GM23338 (cell line): Measurements from ENCODE around the gene PARG. TPM values are rescaled to one million over a fixed set of nuclear protein-coding genes. Genes with fewer than 3 reads are reported as not detected.

Experiments used
- ATAC-seq: fragments of 200-7000 bp; cut with Tn5 transposase; 3 replicates; pipeline ENCODE4 v1.9.1; 2020
- DNase-seq: peaks from one replicate; pipeline ENCODE4 v3.0.0-alpha.2; 2015; ENCODE audit warnings: low spot score
- H2AFZ ChIP-seq: fragments of 200-600 bp; sonication (generic); 2 replicates; pipeline ENCODE4 v1.8.0; 2016; ENCODE audit warnings: antibody characterized with exemption, mild to moderate bottlenecking, moderate library complexity
- H3F3A ChIP-seq: fragments of 200-600 bp; sonication (generic); replicated peaks from 2 replicates; pipeline ENCODE4 v1.8.0; 2017; ENCODE audit warnings: antibody characterized with exemption, mixed run types, low read depth
- H3K27ac ChIP-seq: fragments of 200-600 bp; sonication (generic); 2 replicates; pipeline ENCODE4 v1.6.1; 2016; ENCODE audit warnings: low read depth
- H3K27me3 ChIP-seq: fragments of 200-600 bp; sonication (generic); 2 replicates; pipeline ENCODE4 v1.8.0; 2016; ENCODE audit warnings: mild to moderate bottlenecking, mixed run types, moderate library complexity; ENCODE audit not compliant: insufficient read depth
- H3K36me3 ChIP-seq: fragments of 200-600 bp; sonication (generic); 2 replicates; pipeline ENCODE4 v1.8.0; 2016; ENCODE audit warnings: mild to moderate bottlenecking; ENCODE audit not compliant: insufficient read depth
- H3K4me1 ChIP-seq: fragments of 200-600 bp; sonication (generic); 2 replicates; pipeline ENCODE4 v1.8.0; 2016; ENCODE audit warnings: mild to moderate bottlenecking, moderate library complexity; ENCODE audit not compliant: insufficient read depth
- H3K4me2 ChIP-seq: fragments of 200-600 bp; sonication (generic); 2 replicates; pipeline ENCODE4 v1.7.1; 2017; ENCODE audit warnings: mixed run types
- H3K4me3 ChIP-seq: fragments of 200-600 bp; sonication (generic); 2 replicates; pipeline ENCODE4 v1.6.1; 2016; ENCODE audit warnings: mixed run types
- H3K79me2 ChIP-seq: fragments of 200-600 bp; sonication (generic); replicated peaks from 2 replicates; pipeline ENCODE4 v1.8.0; 2017; ENCODE audit warnings: mild to moderate bottlenecking; ENCODE audit not compliant: insufficient read depth
- H3K9me2 ChIP-seq: fragments of 200-600 bp; sonication (generic); 2 replicates; pipeline ENCODE4 v1.8.0; 2017; ENCODE audit not compliant: insufficient read depth
- H4K20me1 ChIP-seq: fragments of 200-600 bp; sonication (generic); replicated peaks from 2 replicates; pipeline ENCODE4 v1.8.0; 2017; ENCODE audit warnings: mild to moderate bottlenecking; ENCODE audit not compliant: insufficient read depth
- H3K27ac Mint-ChIP-seq: 2 replicates; pipeline ENCODE4 v1.8.0; 2020; ENCODE audit warnings: inconsistent platforms, mild to moderate bottlenecking, moderate library complexity, mixed read lengths
- H3K27me3 Mint-ChIP-seq: 3 replicates; pipeline ENCODE4 v1.8.0; 2022; ENCODE audit warnings: low read depth, mild to moderate bottlenecking, moderate library complexity, mixed read lengths, inconsistent platforms; ENCODE audit not compliant: insufficient read depth, poor library complexity
- H3K36me3 Mint-ChIP-seq: 3 replicates; pipeline ENCODE4 v1.8.0; 2021; ENCODE audit warnings: low read depth, mild to moderate bottlenecking, inconsistent platforms, moderate library complexity, mixed read lengths
- H3K4me1 Mint-ChIP-seq: 3 replicates; pipeline ENCODE4 v1.8.0; 2020; ENCODE audit warnings: mild to moderate bottlenecking, inconsistent platforms, mixed read lengths
- H3K4me3 Mint-ChIP-seq: 3 replicates; pipeline ENCODE4 v1.8.0; 2021; ENCODE audit warnings: moderate library complexity, mild to moderate bottlenecking, inconsistent platforms, mixed read lengths
- H3K9me3 Mint-ChIP-seq: 3 replicates; pipeline ENCODE4 v1.8.0; 2020; ENCODE audit warnings: moderate library complexity, mild to moderate bottlenecking, inconsistent platforms, mixed read lengths
- CREB1 ChIP-seq: fragments of 250-450 bp; sonication (Bioruptor Pico); IDR thresholded peaks from 2 replicates; pipeline ENCODE4 v1.5.0; 2020; ENCODE audit warnings: low read depth, mild to moderate bottlenecking, moderate library complexity
- CTCF ChIP-seq, 2 experiments: fragments of 200-600 bp in 1 of 2; sonication (generic) in 1 of 2; conservative IDR thresholded peaks; 2 replicates each; pipeline versions ENCODE4 v1.5.1 to v1.6.1; 2016 to 2017; ENCODE audit warnings: antibody characterized with exemption in 2 of 2, low read depth in 2 of 2, mild to moderate bottlenecking in 2 of 2, moderate library complexity in 1 of 2
- ETS1 ChIP-seq: IDR thresholded peaks from 2 replicates; pipeline ENCODE4 v1.6.1; 2016; ENCODE audit warnings: antibody characterized with exemption
- EZH2 ChIP-seq: fragments of 200-600 bp; sonication (generic); IDR thresholded peaks from one replicate; pipeline ENCODE4 v1.8.0; 2017; ENCODE audit warnings: antibody characterized with exemption, mild to moderate bottlenecking, low read depth; ENCODE audit not compliant: unreplicated experiment
- EZH2phosphoT487 ChIP-seq: fragments of 200-600 bp; sonication (generic); IDR thresholded peaks from one replicate; pipeline ENCODE4 v1.8.1; 2018; ENCODE audit warnings: antibody characterized with exemption; ENCODE audit not compliant: unreplicated experiment
- NANOG ChIP-seq: IDR thresholded peaks from 2 replicates; pipeline ENCODE4 v1.6.1; 2016; ENCODE audit warnings: antibody characterized with exemption, borderline replicate concordance
- POLR2AphosphoS5 ChIP-seq: IDR thresholded peaks from 2 replicates; pipeline ENCODE4 v1.6.1; 2016; ENCODE audit warnings: antibody characterized with exemption, low read depth
- ZNF114 ChIP-seq: fragments of 250-450 bp; sonication (Bioruptor Pico); IDR thresholded peaks from 2 replicates; pipeline ENCODE4 v1.5.0; 2020; ENCODE audit warnings: mild to moderate bottlenecking, moderate library complexity
- ZNF331 ChIP-seq: fragments of 250-450 bp; sonication (Bioruptor Pico); IDR thresholded peaks from 2 replicates; pipeline ENCODE4 v1.5.0; 2020; ENCODE audit warnings: low read depth, mild to moderate bottlenecking, moderate library complexity
- polyA plus RNA-seq: library from polyadenylated mRNA; unstranded; fragments of >200 nt; fragmentation: Nextera tagmentation; extraction: Ambion mirVana; gene quantifications from 2 replicates; pipeline ENCODE4 v1.2.1, GENCODE V29; 2016
- total RNA-seq: library from RNA; depleted of rRNA; stranded (reverse); fragments of >200 nt; shearing (Covaris generic); gene quantifications from 2 replicates; pipeline ENCODE4 v1.2.3, GENCODE V29; 2014
- TF ChIP-seq, protein P1 (sequence below): fragments of 250-450 bp; sonication (Bioruptor Pico); IDR thresholded peaks from 2 replicates; pipeline ENCODE4 v1.5.0; 2020; ENCODE audit warnings: mild to moderate bottlenecking, moderate library complexity

Gene PARG
- total and polyA plus RNA-seq, 2 experiments from 2014 or later, result 19.1 to 63.8 TPM

DNA sequence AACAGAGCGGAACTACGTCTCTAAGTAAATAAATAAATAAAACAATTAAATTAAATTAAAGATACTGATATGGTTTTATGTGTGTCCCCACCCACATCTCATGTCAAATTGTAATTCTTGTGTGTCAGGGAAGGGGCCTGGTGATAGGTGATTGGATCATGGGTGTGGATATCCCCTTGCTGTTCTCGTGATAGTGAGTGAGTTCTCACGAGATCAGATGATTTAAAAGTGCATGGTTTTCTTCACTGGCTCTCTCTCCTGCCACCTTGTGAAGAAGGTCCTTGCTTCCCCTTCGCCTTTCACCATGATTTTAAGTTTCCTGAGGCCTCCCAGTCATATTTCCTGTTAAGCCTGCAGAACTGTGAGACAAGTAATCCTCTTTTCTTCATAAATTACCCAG lies 150.7 kb downstream of the PARG start:
- Mint-ChIP-seq H3K4me3 (no peak overlapping the region), H3K4me1 (0 out of 3 replicates have a peak, but pooled peaks cover 3% of the 10 kb centered on the region), H3K9me3 (no peaks in the 10 kb centered on the region), H3K27me3 (peaks cover 2% of the 10 kb centered on the region), H3K27ac (no peak overlapping the region), H3K36me3 (no peaks in the 10 kb centered on the region)
- Histone ChIP-seq H2AFZ (peak overlapping the region; percentile 88), H4K20me1 (no peaks in the 10 kb centered on the region), H3K36me3 (no peaks in the 10 kb centered on the region), H3F3A (no peaks in the 10 kb centered on the region), H3K27ac (no peak overlapping the region), H3K9me2 (no peaks in the 10 kb centered on the region), H3K4me1 (peaks cover 3% of the 10 kb centered on the region; the same call in 1 of the 2 replicates), H3K79me2 (no peaks in the 10 kb centered on the region), H3K27me3 (no peaks in the 10 kb centered on the region), H3K4me2 (no peak overlapping the region), H3K4me3 (no peak overlapping the region)
- TF ChIP-seq POLR2AphosphoS5 (no peak), EZH2phosphoT487 (no peak), NANOG (no peak)
- ATAC-seq (no peak), DNase-seq (no peak)

DNA sequence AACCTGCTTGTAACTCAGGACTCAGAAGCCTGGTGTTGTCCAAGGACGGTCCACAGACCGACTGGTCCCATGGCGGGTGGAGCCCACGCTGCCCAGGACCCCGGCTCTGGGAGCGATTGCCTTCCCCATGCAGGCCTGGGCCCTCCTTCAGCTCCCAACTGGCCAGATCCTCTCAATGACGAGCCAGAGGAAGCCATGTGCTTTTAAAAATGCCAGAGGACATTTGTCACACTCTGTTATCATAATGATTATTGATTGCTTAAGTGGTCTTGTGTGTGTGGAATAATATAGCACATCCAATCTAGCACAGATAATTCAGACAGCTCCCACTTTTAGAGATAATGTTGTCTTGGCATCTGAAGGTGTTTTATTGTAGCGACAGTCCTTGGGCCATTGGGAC lies 157.1 kb downstream of the PARG start:
- Histone ChIP-seq H3F3A (no peaks in the 10 kb centered on the region), H3K27me3 (no peaks in the 10 kb centered on the region), H3K4me3 (no peak overlapping the region), H2AFZ (peak overlapping the region; percentile 93), H4K20me1 (no peaks in the 10 kb centered on the region), H3K4me2 (no peak overlapping the region), H3K79me2 (no peaks in the 10 kb centered on the region), H3K27ac (no peak overlapping the region), H3K4me1 (peaks cover 11% of the 10 kb centered on the region), H3K9me2 (no peaks in the 10 kb centered on the region), H3K36me3 (no peaks in the 10 kb centered on the region)
- DNase-seq (no peak), ATAC-seq (no peak)
- Mint-ChIP-seq H3K27ac (no peak overlapping the region), H3K4me1 (peaks cover 10% of the 10 kb centered on the region), H3K27me3 (peaks cover 4% of the 10 kb centered on the region), H3K4me3 (no peak overlapping the region), H3K36me3 (no peaks in the 10 kb centered on the region), H3K9me3 (no peaks in the 10 kb centered on the region)
- TF ChIP-seq CTCF (conservative IDR thresholded peaks at IDR 0.05; ENCODE audit: low read depth in 2 of 2), result no peak
- no peak for TF ChIP-seq EZH2phosphoT487
- no peak for TF ChIP-seq ZNF114 (CRISPR knock-in tag)
- no peak for TF ChIP-seq ZNF331 (CRISPR knock-in tag)
- TF ChIP-seq, protein P1, sequence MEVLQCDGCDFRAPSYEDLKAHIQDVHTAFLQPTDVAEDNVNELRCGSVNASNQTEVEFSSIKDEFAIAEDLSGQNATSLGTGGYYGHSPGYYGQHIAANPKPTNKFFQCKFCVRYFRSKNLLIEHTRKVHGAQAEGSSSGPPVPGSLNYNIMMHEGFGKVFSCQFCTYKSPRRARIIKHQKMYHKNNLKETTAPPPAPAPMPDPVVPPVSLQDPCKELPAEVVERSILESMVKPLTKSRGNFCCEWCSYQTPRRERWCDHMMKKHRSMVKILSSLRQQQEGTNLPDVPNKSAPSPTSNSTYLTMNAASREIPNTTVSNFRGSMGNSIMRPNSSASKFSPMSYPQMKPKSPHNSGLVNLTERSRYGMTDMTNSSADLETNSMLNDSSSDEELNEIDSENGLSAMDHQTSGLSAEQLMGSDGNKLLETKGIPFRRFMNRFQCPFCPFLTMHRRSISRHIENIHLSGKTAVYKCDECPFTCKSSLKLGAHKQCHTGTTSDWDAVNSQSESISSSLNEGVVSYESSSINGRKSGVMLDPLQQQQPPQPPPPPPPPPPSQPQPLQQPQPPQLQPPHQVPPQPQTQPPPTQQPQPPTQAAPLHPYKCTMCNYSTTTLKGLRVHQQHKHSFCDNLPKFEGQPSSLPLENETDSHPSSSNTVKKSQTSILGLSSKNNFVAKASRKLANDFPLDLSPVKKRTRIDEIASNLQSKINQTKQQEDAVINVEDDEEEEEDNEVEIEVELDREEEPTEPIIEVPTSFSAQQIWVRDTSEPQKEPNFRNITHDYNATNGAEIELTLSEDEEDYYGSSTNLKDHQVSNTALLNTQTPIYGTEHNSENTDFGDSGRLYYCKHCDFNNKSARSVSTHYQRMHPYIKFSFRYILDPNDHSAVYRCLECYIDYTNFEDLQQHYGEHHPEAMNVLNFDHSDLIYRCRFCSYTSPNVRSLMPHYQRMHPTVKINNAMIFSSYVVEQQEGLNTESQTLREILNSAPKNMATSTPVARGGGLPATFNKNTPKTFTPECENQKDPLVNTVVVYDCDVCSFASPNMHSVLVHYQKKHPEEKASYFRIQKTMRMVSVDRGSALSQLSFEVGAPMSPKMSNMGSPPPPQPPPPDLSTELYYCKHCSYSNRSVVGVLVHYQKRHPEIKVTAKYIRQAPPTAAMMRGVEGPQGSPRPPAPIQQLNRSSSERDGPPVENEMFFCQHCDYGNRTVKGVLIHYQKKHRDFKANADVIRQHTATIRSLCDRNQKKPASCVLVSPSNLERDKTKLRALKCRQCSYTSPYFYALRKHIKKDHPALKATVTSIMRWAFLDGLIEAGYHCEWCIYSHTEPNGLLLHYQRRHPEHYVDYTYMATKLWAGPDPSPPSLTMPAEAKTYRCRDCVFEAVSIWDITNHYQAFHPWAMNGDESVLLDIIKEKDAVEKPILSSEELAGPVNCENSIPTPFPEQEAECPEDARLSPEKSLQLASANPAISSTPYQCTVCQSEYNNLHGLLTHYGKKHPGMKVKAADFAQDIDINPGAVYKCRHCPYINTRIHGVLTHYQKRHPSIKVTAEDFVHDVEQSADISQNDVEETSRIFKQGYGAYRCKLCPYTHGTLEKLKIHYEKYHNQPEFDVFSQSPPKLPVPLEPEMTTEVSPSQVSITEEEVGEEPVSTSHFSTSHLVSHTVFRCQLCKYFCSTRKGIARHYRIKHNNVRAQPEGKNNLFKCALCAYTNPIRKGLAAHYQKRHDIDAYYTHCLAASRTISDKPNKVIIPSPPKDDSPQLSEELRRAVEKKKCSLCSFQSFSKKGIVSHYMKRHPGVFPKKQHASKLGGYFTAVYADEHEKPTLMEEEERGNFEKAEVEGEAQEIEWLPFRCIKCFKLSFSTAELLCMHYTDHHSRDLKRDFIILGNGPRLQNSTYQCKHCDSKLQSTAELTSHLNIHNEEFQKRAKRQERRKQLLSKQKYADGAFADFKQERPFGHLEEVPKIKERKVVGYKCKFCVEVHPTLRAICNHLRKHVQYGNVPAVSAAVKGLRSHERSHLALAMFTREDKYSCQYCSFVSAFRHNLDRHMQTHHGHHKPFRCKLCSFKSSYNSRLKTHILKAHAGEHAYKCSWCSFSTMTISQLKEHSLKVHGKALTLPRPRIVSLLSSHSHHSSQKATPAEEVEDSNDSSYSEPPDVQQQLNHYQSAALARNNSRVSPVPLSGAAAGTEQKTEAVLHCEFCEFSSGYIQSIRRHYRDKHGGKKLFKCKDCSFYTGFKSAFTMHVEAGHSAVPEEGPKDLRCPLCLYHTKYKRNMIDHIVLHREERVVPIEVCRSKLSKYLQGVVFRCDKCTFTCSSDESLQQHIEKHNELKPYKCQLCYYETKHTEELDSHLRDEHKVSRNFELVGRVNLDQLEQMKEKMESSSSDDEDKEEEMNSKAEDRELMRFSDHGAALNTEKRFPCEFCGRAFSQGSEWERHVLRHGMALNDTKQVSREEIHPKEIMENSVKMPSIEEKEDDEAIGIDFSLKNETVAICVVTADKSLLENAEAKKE (CRISPR knock-in tag), result no peak
- TF ChIP-seq POLR2AphosphoS5, result no peak
- no peak for TF ChIP-seq EZH2
- TF ChIP-seq CREB1 (CRISPR knock-in tag), result no peak
- no peak for TF ChIP-seq ETS1
